ENCODE measurements around the gene PCDH1.
"Not testable (repeated sequence)": the region's sequence is repeated elsewhere in the genome, so short reads cannot be mapped to it uniquely, and the experiment has no call there.

The PCDH1 gene

DNA sequence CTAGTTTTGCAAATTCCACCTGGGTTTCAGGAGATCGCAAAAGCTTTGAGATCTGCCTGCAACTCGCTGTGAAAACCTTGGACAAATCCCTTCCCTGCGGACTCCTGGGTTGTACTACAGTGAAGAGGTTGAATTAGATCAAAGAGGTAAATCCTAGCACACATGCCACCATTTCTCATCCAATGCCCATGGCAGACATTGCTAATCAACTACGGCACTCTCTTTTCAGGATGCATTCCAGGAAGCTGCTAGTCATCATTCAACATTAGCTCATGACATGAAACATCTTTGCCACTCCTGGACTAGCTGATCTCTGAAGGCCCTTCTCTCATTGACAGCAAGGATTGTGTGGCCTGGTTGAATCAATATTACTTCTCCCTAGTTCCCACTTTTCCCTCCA is 46.1 kb downstream of the PCDH1 start:
- no peak for DNase-seq (ENCODE audit: low spot score)

DNA sequence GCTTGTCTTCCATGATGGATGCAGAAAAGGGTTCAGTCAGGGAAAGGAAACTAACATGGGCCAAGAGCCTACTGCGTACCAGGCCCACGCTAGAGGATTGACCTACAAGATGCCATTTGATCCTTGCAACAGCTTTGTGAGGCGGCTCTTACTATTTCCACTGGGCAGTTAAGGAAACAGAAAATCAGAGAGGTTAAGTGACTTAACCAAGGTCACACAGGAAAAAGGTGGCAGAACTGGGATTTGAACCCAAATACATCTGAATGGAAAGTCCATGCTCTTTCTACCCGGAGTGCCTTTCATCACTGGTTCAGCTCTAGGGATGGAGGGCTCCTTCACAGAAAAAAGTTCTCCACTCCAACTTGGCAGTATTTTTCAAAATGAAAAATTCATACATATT is 50.0 kb downstream of the PCDH1 start:
- DNase-seq (ENCODE audit: low spot score), result no peak

DNA sequence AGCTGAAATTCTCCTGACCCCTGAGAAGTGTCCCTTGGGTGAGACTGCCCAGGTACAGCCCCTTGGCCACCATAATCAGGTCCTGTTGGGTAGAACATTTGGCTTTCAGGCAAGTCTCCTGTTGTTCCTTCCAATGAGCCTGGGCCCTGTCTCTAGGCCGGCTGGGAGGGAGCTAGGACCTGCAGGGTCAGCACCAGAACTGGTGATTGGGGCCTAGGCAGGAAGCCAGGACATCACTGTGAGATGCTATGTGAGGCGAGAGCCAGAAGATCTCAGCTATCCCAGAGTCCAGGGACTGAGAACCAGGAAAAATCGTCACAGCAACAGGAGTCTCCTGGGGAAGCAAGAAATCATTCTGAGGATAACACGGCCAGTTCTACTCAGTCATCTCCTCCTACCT is 51.5 kb downstream of the PCDH1 start:
- no peak for DNase-seq (ENCODE audit: low spot score)

DNA sequence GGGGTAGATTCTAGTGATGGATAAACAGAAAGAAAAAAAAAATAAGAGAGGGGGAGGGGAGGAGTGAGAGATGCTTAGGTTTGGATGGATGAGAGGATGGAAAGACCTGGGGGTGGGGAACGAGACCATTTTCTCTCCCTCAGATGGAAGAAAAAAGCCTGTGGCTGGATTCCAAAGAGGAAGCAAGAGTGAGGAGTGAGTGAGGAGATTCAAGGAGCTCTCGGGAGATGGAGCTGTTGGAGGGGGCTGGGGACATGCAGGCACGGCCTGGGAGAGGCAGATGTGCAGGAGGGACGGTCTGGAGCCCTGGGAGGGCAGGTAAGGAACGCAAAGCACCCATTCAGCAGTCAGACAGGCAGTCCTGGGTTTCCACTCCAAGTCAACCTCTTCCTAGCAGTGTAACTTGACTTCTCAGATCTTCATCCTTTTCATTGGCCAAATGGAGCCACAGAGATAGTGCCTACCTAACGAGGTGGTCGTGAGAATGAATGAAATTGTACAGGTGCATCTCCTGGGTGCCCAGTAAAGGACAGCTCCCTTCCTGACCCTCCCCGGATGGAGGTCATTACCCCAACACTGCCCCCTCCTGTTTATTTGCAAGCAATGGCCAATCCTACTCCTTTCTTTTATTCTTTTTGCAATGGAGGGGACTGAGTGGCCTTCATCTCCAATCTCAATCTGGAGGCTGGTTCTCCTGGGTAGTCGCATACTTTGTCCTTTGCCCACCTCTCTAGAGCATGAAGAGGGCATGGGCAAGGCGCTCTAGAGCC is 52.2 kb downstream of the PCDH1 start:
- peak; percentile 80 for DNase-seq (ENCODE audit: low spot score)

DNA sequence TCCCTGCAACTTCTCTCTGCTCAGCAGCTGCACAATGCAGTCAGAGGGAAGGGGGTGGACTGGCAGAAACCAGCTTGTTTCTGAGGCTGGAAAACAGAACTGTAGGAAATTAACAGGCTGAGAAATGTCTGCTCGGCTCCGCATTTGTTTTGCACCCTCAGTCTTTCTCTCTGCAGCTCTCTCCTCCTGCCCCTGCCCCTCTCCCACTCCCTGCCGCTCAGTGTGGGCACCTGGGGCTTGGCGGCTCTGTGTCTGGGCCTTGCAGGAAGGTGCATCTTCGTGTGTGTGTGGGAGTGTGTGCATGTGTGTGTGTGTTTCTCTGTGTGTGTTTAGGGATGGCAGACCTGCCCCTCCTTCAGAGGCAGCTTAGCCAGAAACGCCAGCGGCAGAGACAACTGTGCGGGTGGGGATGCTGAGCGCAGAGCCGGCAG is 53.0 kb downstream of the PCDH1 start:
- no peak for DNase-seq (ENCODE audit: low spot score)

DNA sequence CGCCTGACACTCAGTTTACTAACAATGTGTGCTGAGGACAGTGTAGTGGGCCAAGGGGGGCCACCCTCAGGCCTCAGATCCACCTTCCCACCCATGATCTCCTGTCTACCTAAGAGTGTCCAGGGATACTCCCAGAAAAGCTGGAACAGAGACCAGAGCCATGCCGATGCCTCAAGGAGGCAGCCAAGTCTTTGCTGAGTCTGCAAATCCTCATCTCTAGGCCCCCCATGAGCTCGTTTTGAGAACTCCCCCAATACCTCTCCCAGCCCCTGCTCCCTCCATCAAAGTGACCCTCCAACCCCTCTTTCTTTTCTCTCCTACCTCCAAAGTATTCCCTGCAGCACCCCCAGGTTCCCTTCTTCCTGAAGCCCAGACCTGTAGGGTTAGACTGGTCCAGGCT is 53.5 kb downstream of the PCDH1 start:
- DNase-seq (ENCODE audit: low spot score), result no peak

DNA sequence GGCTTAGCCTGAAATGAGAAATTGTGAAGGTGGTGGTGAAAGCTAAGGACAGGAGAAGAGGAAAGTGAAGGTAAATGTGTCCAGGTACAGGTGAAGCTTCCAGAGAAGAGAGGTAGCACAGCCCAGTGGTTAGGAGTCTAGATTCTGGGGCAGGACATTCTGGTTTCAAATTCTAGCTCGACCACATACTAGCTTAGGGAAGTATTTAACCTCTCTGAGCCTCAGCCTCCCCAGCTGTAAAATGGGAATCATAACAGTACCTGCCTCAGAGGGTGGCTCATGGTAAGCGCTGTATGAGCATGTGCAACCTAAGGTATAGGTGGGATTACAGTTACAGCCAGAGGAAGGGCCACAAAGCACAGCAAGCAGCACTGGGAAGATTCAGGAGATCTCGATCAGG is 55.2 kb downstream of the PCDH1 start:
- DNase-seq (ENCODE audit: low spot score), result no peak

DNA sequence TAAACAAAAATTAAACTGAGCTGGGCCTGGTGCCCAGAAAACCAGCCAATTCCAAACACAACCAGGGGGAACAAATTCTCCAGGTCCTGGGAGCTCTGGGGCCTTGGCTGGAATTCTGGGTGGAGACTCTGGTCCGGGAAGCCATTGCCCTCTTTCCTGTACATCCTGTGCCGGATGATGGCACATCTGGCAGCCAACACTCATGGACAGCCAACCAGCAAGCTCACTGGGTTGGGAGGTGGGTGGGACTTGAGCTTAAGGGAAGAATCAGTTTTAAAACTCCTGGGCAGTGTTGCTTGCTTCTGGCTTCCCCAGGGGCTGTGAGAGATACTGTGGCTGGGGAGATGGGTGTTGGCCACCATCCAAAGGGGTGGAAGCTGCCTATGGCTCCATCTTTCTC is 56.1 kb downstream of the PCDH1 start:
- no peak for DNase-seq (ENCODE audit: low spot score)

DNA sequence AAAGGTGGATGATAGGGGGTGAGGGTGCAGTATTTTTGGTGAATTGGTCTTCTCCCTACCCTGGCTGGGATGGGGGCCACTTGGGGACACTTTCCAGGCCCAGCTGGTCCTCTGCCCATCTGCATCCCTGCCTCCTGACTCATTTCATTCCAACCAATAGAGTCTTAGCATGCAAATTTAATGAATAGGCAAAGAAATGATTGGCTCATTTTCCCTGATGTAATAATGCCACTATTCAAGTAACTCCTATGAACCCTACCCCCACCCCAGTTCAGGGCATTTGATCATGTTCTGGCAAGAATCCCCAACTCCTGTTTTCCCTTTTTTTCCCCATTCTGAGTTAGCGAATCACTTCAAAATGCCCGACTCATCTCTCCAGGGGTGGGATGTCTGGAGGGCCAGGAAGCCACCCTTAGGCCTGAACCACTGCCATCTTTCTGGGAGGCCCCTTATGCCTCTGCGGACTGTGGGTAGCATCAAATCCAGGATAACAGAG is 56.7 kb downstream of the PCDH1 start:
- peak; percentile 84 for DNase-seq (ENCODE audit: low spot score)

DNA sequence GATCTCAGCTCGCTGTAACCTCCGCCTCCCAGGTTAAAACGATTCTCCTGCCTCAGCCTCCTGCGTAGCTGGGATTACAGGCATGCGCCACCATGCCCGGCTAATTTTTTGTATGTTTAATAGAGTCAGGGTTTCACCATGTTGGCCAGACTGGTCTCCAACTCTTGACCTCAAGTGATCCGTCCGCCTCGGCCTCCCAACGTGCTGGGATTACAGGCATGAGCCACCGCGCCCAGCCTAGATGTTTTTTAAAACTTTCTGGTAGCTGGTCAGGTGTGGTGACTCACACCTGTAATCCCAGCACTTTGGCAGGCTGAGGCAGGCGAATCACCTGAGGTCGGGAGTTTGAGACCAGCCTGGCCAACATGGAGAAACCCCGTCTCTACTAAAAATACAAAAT is 57.5 kb downstream of the PCDH1 start:
- DNase-seq (ENCODE audit: low spot score), result not testable (repeated sequence)

DNA sequence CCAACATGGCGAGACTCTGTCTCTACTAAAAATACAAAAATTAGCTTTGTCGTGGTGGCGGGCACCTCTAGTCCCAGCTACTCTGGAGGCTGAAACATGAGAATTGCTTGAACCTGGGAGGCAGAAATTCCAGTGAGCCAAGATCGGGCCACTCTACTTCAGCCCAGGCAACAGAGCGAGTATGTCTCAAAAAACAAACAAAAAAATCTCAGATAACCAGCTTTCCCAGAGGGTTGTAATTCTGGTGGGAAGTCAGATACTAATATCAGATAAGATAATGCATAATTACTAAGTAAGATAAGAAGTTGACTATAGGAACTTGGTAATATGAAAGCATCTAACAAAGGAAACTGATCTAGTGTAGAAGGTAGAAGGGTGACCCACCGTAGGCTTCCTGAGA is 60.6 kb downstream of the PCDH1 start:
- no peak for DNase-seq (ENCODE audit: low spot score)

DNA sequence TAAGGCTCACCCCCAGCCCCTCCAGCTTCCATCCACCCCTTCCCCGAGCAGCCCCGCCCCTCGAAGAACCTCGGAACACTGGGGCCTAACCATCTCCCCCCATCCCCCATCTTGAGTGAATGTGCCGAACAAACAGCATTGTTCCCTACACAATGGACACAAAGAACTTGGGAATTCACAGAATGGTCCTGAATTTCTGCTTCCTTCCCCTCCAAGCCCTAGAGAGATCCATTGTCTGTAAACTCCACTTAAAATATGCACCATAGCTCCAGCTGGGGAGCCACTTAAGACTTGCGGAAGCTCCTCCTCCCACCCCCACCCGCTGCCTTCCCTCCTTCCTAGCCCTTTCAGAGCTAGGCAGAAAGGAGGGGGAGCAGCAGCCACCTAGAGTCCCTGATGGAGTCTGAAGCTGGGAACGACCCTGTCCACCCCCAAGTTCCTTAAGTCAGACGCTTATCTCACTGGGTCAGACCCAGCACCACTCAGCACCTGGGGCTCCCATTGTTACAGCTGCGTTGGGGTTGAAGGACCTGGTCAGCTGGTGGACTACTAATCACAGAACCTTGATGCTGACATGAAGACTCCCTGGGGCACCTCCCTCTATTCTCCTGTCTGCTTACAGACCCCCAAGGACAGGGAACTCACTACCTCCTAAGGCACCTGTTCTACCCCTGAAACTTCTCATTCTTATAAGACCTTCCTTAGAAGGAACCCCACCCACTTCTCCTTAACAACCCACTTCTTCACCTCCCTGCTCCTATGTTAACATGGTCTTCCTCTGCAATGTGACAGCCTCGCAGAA is 61.4 kb downstream of the PCDH1 start:
- DNase-seq (ENCODE audit: low spot score), result peak; percentile 79

DNA sequence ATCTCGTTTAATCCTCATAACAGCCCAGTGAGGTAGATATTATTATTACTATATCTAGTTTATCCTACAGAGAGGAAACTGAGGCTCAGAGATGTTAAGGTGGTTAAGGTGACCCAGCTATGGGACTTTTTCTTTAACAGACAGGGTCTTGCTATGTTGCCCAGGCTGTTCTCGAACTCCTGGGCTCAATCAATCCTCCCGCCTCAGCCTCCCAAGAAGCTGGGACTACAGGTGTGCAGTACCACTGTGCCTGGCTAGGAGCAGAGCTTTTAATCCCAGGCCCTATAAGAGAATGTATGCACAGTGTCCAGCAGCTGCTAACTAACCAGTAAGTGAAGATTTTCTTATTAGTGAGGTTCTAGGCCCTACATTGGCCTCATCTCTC is 62.4 kb downstream of the PCDH1 start:
- no peak for DNase-seq (ENCODE audit: low spot score)

DNA sequence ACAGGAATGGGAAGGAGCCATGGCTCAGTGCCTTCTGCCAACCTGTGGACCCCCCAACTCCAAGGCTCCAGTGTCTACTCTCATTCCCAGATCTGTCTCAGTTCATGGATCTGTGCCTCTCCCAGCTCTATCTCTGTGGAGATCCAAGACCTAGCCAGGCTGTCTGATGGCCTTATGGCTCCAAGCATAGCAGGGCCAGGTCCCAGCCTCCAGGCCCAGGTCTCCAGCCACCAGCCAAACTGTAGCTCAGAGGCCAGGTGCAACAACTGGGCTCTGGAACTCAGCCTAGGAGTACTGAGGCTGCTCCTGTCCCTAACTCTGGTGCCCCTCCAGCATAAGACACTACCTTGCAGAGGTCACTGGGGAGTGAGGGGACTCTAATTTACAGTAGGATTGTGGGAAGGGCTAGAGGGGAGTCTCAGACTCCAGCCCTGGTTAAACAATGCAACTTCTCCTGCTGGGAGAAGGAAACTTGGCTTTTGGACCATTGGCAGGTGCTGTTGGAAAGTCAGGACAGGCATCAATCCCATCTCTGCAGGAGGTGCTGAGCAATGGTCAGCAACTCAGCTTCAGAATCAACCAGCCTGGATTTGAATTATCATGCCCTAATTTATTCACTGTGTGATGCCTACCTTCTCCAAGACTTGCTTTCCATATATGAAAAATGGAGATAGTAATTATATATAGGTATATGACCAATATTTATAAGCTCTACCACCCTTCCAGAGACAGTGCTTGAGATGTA is 63.0 kb downstream of the PCDH1 start:
- DNase-seq (ENCODE audit: low spot score), result no peak

DNA sequence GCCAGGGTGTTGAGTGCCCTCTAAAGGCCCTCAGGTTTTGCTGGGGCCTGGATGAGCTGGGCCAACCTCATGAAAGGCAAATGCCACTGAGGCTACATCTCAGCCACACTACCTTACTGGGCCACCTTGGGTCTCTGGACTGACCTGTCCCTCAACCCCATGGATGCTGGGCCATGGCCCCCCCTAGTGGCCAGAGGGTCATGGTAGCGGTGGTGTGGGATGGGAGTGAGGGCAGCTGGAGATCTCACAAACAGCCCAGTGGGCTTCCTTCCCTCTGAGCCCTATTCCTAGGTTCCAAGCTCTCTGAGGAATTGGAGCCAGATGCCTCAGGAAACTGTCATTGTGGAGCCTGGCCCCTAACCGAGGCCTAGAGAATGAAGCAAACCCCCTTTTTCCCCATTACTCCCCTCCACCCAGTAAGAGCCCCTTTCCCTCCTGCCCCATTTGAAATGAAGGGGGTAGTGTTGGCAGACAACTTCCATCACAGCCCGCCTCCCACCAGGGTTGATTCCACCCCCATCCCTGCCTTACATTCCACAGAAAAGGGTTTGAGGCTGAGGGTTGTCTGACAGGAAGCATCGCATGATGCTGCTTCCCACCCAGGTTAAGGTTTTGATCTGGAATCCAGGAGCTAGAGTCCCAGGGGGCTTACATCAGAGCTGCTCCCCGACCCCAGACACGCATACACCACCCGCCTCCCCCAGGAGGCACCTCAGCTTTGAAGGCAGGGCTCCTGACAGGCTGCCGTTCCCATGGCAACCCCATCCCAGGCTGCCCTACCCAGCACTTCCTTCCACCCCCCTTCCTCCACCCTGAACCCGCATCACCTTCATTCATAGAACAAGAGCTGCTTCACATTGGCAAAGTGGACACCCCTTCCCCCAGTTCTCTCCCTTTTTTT is 63.9 kb downstream of the PCDH1 start:
- peak; percentile 80 for DNase-seq (ENCODE audit: low spot score)

DNA sequence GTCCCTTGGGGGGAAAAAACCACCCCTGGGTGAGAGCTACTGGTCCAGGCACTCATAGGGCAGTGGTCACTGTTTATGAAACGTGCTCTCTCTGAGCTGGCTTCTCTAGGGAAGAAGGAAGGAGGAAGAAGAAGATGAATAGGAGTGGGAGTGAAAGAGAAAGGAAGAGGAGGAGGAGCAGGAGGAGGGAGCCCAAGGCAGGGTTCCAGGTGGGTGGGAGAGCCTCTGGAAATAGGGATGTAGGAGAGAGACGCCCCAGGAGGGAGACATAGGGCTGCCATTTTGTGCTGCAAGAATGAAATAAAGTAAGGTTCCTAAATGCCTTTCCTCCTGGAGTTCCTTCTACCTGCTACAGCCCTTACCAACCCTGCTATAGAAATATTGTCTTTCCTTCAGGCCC is 65.7 kb downstream of the PCDH1 start:
- no peak for DNase-seq (ENCODE audit: low spot score)

DNA sequence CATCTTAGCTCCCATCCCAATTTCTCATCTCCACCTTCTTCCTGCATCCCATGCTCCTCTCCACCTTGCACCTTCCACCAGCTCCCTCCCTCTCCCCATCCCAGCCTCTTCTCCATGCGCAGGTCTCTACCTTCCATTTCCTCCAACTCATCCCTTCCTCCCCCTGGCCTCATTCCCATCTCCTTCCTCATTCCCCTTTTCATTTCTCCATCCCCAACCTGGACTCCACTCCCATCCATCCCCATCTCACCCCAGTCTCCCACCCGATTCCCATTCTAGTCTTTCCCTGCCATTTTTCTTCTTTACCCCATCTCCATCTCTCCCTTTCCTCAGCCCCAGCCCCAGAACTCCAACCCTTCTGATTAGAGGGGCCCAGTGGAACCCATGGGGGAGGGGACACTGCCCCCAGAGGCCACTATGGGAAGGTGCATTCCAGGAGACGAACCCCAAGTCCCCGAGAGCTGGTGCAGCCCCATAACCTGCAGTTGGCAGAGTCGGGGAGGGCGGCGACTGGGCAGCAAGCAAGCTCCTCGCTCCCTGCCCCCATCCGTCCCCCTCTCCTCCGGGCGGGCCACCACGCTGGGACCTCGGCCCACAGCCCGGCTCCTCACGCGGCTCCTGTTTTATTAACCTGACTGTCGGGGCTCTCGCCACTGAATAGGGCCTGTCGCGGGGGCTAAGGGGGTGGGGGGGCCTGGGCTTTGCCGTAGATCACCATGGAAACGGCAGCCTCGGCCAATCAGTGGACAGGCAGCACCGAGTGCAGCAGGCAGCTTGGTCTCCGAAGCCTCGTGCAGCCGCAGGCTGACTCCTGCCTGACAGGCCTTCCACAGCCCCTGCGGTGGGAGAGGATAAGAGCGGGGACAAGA is 66.7 kb downstream of the PCDH1 start:
- peak; percentile 80 for DNase-seq (ENCODE audit: low spot score)

DNA sequence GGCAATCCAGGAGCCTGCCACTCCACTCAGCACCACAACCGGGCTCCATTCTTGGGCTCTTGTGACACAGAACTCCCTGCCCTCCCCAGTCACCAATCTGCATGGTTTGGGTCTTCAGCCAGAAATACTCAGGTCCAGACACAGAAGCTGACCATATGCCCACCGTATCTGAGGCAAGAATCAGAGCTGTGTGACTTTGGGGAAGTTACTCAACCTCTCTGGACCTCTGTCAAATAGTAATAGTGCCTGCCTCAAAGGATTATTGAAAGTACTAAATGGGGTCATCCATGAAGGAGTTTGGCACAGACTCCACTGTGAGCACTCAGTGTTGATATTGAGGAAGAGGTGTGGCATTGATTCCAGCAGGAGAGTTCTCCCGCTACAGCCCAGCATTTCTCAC is 67.5 kb downstream of the PCDH1 start:
- DNase-seq (ENCODE audit: low spot score), result no peak

DNA sequence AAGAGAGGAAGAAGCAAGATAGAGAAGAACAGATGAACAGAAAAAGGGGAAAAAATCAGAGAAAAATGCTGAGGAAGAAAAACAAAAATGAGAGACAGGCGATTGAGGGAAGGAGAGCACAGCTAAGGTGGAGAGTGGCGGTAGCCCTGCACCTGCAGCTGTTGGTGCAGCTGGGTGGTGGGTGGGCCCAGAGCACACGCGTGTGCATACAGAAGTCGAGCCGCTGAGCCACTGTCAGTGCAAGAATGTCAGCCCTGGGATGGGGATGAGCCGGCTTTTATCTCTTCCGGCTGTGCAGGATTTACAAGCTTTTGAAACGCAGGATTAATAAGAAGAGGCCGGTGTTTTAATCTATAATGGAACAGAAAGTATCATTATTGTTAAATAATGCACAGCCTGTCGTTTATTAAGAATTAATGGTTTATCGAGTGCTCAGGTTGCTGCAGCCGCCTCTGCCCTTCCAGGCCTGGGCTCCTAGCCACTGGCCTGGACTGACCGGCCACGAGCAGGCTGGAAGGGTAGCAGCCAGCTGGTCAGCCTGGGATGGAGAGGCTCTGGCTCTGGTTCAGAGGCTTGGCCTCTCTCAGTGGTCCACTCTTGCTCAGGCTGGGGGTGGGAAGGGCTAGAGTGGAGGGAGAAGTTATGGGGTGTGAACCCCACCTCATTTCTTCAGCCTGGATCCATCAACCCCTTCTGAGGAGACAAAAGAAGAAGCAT is 68.7 kb downstream of the PCDH1 start:
- no peak for DNase-seq (ENCODE audit: low spot score)

DNA sequence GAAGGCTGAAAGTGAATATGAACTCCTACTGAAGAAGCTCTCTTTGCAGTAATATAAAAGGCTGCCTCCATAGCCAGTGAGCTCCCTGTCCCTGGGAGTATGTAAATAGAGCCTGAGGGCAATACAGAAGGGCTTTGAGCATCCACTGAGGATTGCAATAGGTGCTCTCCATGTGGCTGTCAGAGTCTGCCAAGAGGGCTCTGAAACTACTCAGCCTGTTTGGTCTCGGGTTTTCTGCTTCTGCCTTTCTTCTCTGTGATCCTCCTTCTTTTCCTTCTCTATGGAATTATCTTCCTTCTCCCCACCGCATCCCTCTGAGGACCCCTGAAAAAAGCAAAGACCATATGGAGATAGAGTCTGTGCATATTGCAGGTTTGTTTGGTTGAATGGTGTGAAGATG is 69.4 kb downstream of the PCDH1 start:
- no peak for DNase-seq (ENCODE audit: low spot score)
